GM21619 (cell line): ENCODE data around the gene CLSTN2.

Experiments
- ATAC-seq: cut with Tn5 transposase; IDR thresholded peaks from one replicate; pipeline ENCODE4 v1.9.1; 2021; ENCODE audit not compliant: unreplicated experiment

CLSTN2 gene

DNA sequence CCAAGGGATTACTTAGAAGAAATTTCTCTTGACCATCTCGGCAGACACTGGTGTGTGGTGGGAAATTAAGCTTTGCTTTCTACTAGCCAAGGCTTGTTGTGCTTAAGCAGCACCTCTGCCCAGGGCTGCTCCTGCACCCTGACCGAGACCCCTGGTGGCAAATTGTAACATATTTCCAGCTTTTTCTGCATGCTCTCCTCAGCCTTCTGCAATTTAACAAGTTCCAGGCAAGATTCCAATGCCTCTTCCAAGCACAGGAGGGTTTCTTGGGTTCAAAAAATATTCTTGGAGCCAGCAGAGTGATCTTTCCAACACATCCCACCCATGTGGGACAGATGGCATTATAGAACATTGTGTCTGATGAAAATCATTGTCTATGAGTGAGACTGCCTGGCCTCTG, 210.5 kb downstream of the CLSTN2 start:
- no peak for ATAC-seq

DNA sequence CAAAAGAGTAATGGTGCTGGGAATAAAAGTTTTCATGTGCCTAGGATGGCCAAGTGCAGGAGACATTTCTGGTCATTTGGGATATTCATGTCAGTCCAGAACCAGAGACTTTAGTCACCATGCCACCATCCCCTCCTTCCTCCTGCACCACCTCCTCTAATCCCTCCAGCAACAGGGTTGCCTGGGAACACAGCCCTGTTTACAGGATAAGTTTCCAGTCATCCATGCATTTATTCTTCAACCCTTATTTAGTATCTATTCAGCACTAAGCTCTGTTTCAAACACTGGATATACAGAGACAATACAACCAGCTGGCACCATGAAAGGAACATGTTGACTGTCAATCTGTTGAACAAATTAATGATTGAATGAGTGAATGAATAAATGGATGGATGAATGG, 211.7 kb downstream of the CLSTN2 start:
- ATAC-seq = no peak

DNA sequence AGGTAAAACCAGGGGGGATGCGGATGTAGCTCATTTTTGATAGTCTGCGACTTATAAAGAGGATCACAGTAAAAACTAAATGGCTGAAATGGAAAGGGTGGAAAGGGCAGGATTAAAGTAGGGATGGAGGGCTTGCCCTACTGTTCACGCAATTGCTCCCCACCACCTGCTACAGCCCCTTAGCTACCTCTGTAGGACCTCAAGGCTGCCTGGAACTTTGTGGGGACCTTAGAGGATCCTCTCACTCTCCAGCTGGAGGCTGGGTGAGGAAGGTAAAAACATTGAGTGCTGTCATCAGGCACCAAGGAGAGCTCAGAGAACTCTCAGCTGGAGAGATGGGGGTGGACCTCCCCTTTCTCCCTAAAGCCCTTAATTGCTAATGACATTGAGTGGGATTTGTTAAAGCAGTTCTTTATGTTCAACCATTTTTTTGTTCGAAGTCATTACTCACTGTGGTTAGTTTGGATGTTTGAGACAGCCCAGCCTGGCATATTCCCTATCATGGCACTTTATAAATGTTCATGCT, 213.0 kb downstream of the CLSTN2 start:
- ATAC-seq = no peak

GRCh38 chr3:140148824-140149390, 213.9 kb downstream of the CLSTN2 start:
- ATAC-seq = no peak

GRCh38 chr3:140151321-140151720, 216.3 kb downstream of the CLSTN2 start:
- no peak for ATAC-seq

DNA sequence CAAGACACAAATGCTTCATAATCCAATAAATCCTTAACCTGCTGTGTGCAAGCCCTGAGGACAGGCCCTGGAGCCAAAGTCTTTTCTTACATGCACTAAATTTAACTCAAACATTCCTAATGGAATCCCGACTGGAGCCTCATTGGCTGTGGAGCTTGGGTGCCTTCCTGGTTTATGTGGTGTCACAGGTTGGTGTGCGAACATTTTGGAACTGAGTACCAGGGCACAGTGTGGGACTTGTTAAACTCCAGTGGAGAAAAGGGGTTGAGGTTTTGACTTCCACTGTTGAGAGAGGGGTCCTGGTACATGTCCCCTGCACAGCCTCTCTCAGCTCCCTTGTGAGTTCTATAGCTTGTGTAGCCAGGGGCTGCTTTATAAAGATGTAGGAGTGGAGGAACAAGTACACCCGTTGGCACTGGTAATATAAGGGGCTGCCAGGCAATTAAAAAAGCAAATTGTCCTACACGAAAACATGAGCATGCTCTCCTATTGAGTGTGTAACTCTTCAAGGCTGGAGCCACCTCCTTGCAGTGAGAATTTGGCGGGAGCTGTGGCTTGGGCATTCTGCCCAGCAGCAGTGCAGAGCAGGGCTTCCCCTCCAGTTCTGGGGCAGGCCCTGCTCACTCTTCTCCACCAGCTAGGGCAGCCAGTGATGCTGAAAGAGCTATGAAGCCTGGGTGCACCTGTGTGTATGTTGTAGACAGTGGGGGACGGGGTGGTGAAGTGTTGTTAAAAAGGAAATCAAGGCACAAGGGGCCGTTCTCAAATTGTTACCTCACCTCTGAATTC, 218.1 kb downstream of the CLSTN2 start:
- no peak for ATAC-seq

- no peak for ATAC-seq
These were observed 218.8 kb downstream of the CLSTN2 start for GRCh38 chr3:140153736-140154135.

DNA sequence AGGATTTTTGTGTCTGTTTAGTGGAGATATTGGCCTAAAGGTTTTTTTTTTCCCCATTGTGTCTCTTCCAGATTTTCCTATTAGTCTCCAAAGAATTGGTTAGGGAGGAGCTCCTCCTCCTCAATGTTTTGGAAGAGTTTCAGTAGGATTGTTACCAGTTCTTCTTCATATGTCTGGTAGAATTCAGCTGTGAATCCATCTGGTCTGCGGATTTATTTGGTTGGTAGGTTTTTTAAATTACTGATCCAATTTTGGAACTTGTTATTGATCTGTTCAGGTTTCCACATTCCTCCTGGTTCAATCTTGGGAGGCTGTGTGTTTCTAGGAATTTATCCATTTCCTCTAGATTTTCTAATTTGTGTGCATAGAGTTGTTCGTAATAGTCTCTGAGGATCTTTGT, 222.2 kb downstream of the CLSTN2 start:
- ATAC-seq = no peak

GRCh38 chr3:140159646-140160045, 224.7 kb downstream of the CLSTN2 start:
- ATAC-seq = no peak

DNA sequence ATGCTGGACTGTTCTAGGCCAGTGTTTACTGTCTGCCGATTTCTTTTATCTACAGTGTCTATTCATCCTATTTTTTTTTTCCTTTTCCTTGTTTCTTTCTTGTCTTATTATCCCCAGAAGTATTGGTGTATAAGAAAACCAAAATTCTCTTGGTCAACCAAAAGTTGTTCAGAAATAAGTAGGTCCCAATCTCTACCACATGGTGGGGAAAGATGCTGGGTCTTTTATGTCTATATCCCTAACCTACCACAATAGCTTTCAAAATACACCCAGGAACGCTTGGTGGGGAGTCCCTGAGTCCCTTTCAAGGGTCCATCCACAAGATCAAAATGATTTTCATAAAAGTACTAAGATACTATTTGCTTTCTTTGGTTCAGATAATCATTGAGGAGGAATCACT, 225.6 kb downstream of the CLSTN2 start:
- ATAC-seq = no peak

- no peak for ATAC-seq
These were observed 227.6 kb downstream of the CLSTN2 start for GRCh38 chr3:140162551-140162950.

DNA sequence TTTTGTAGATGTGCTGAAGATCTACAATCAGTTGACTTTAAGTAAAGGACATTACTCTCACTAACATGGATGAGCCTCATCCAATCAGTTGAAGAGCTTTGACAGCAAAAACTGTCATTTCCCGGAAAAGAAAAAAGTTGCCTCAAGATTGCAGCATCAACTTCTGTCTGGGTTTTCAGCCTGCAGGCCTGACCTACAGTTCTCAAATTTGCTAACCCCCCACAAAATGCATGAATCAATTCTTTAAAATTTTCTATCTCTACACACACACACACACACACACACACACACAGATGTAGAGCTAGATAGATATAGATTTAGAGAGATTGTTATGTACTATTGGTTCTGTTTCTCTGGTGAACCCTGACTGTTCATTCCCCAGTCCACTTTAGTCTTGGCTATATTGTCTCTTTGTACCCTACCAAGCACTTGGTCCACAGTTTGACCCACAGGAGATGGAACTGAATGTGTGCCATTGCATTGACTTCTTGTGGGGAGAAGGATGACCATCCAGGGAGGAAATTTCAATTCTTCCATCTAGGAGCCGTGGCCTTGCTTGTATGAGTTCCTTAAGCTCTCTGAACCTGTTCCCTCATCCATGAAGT, 228.3 kb downstream of the CLSTN2 start:
- ATAC-seq = no peak

- ATAC-seq = no peak
These were observed 229.2 kb downstream of the CLSTN2 start for GRCh38 chr3:140164156-140164555.

DNA sequence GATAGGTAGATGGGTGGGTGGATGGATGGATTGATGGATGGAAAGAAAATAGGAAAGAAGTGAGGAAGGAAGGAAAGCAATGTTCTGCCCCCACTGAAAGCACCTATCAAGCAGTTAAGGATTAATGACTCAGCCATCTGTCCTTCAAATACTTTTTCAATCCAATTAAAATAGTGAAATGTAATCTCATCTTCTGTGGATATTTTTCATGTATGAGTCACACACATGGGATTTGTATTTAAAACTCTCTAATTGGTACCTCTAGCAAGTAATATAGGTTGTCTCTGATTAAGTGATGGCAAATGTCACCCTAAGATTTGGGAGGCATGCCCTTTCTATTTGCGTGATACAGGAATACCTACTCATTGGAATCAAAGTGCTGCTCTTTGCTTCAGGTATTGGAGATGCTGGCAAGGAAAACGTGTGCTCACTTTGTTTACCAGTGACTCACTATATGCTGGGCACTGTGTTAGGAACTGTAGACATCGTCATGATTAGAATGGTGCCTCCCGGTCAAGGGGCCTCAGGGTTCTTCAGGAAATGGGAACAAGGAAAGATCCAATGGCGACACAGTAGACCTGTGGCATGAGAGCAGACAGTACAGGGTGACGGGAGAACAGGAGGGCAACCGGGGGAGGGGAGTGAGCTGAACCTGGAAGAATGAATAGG, 230.1 kb downstream of the CLSTN2 start:
- no peak for ATAC-seq

GRCh38 chr3:140165781-140166180, 230.8 kb downstream of the CLSTN2 start:
- ATAC-seq = no peak

DNA sequence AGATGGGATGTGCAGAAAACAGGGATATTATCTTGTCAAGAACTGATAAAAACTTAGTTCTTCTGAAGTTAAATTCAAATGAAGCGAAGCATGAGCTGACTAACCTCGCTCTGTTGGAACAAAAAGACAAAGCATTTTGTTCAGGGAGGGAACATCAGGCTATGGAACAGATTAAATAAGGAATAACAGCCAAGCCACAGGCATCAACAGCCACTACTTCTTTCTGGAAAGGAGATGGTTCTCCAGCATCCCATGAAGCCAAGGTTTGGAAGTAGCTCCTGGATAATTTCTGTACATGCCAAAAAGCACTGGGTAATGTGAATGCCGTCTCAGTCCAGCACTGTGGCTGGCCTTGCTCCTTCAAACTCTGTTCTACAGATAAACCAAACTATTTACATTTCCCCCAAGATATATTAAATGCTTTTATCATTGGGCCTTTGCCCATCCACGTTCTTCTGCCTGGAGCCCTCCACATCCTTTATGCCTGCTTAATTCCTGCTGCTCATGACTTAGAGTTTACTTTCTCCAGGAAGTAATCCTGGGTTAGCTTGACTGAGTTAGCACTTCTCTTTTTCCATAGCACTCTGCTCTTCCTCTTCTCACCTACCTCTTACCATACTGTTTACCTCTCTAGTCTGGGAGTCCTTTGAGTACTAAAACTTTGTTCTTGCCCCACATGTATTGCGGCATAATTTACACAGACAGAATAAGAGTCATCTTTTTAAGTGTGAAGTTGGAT, 232.0 kb downstream of the CLSTN2 start:
- no peak for ATAC-seq

- no peak for ATAC-seq
These were observed 232.8 kb downstream of the CLSTN2 start for GRCh38 chr3:140167600-140168281.

GRCh38 chr3:140170612-140171011, 235.6 kb downstream of the CLSTN2 start:
- ATAC-seq = peak; percentile 99

- ATAC-seq = no peak
These were observed 241.5 kb downstream of the CLSTN2 start for GRCh38 chr3:140176526-140176925.

GRCh38 chr3:140177943-140178342, 243.0 kb downstream of the CLSTN2 start:
- peak; percentile 56 for ATAC-seq
